ENCODE measurements around the gene SH3PXD2A. TPM values are rescaled to one million over a fixed set of nuclear protein-coding genes. Genes with fewer than 3 reads are reported as not detected.

Gene SH3PXD2A
- total RNA-seq, 1 experiment from 2014 or later, result 54.9 TPM

- ChIA-PET CTCF (no interaction called here), POLR2A (ENCODE audit: low non-redundant PET) (no interaction called here)
- Histone ChIP-seq H3K4me1 (ENCODE audit: insufficient read depth, low read length, poor library complexity, severe bottlenecking) (peaks cover 13% of the 10 kb centered on the region), H3K36me3 (ENCODE audit: insufficient read depth, low read length, poor library complexity, severe bottlenecking) (no peaks in the 10 kb centered on the region), H3K4me3 (ENCODE audit: low read depth, low read length, poor library complexity, severe bottlenecking) (no peak overlapping the region), H3K27ac (ENCODE audit: low read depth, low read length, poor library complexity, severe bottlenecking) (peak overlapping the region; percentile 50), H3K27me3 (replicated peaks; ENCODE audit: insufficient read depth, low read depth, low read length, poor library complexity) (no peaks in the 10 kb centered on the region), H3K9me3 (ENCODE audit: low read depth, low read length, poor library complexity, severe bottlenecking) (no peaks in the 10 kb centered on the region)
- DNase-seq (ENCODE audit: low spot score), result peak; percentile 39
- TF ChIP-seq CTCF (conservative IDR thresholded peaks at IDR 0.05; ENCODE audit: low read depth, low read length) (no peak), EZH2 (IDR thresholded peaks at IDR 0.05; ENCODE audit: borderline replicate concordance, low read depth, low read length, poor library complexity, severe bottlenecking) (no peak)
- no TSS peak for BruUV-seq (replicated peaks)
- intact Hi-C loops (cut with micrococcal nuclease; ENCODE audit: unreplicated experiment), result no loop called here
Observed at GRCh38 chr10:103740611-103741010, 114.8 kb downstream of the SH3PXD2A start.

- no peaks in the 10 kb centered on the region for H3K9me3 ChIP-seq (ENCODE audit: low read depth, low read length, poor library complexity, severe bottlenecking)
- ChIA-PET CTCF (no interaction called here), POLR2A (ENCODE audit: low non-redundant PET) (interaction anchor here (0.5 kb wide), 1 partner anchor 506 kb away, joined by 12 read pairs; no protein-coding TSS in a partner anchor)
- BruUV-seq (replicated peaks), result no TSS peak
- no peak for DNase-seq (ENCODE audit: low spot score)
- intact Hi-C loops (cut with micrococcal nuclease; ENCODE audit: unreplicated experiment), result no loop called here
- peaks cover 13% of the 10 kb centered on the region for H3K4me1 ChIP-seq (ENCODE audit: insufficient read depth, low read length, poor library complexity, severe bottlenecking)
- H3K4me3 ChIP-seq (ENCODE audit: low read depth, low read length, poor library complexity, severe bottlenecking), result no peak overlapping the region
- TF ChIP-seq CTCF (conservative IDR thresholded peaks at IDR 0.05; ENCODE audit: low read depth, low read length) (no peak), EZH2 (IDR thresholded peaks at IDR 0.05; ENCODE audit: borderline replicate concordance, low read depth, low read length, poor library complexity, severe bottlenecking) (no peak)
- H3K27ac ChIP-seq (ENCODE audit: low read depth, low read length, poor library complexity, severe bottlenecking), result no peak overlapping the region
- no peaks in the 10 kb centered on the region for H3K36me3 ChIP-seq (ENCODE audit: insufficient read depth, low read length, poor library complexity, severe bottlenecking)
- H3K27me3 ChIP-seq (replicated peaks; ENCODE audit: insufficient read depth, low read depth, low read length, poor library complexity), result no peaks in the 10 kb centered on the region
Observed at GRCh38 chr10:103739039-103739764, 116.2 kb downstream of the SH3PXD2A start.

- TF ChIP-seq CTCF (conservative IDR thresholded peaks at IDR 0.05; ENCODE audit: low read depth, low read length), result no peak
- TF ChIP-seq EZH2 (IDR thresholded peaks at IDR 0.05; ENCODE audit: borderline replicate concordance, low read depth, low read length, poor library complexity, severe bottlenecking), result no peak
- H3K27me3 ChIP-seq (replicated peaks; ENCODE audit: insufficient read depth, low read depth, low read length, poor library complexity), result no peaks in the 10 kb centered on the region
- no TSS peak for BruUV-seq (replicated peaks)
- POLR2A ChIA-PET (ENCODE audit: low non-redundant PET), result no interaction called here
- no peaks in the 10 kb centered on the region for H3K36me3 ChIP-seq (ENCODE audit: insufficient read depth, low read length, poor library complexity, severe bottlenecking)
- H3K4me3 ChIP-seq (ENCODE audit: low read depth, low read length, poor library complexity, severe bottlenecking), result no peak overlapping the region
- no peak for DNase-seq (ENCODE audit: low spot score)
- peaks cover 13% of the 10 kb centered on the region for H3K4me1 ChIP-seq (ENCODE audit: insufficient read depth, low read length, poor library complexity, severe bottlenecking)
- no peaks in the 10 kb centered on the region for H3K9me3 ChIP-seq (ENCODE audit: low read depth, low read length, poor library complexity, severe bottlenecking)
- H3K27ac ChIP-seq (ENCODE audit: low read depth, low read length, poor library complexity, severe bottlenecking), result no peak overlapping the region
- intact Hi-C loops (cut with micrococcal nuclease; ENCODE audit: unreplicated experiment), result no loop called here
- CTCF ChIA-PET, result no interaction called here
Observed at GRCh38 chr10:103737735-103738367, 117.5 kb downstream of the SH3PXD2A start.
